MM.1S (cell line): Measurements from ENCODE around the gene GDPGP1.

Experiments
- DNase-seq: peaks from one replicate; pipeline ENCODE4 v3.0.0-alpha.2; 2015
- H2AFZ ChIP-seq: fragments of 300-600 bp; sonication (generic); 2 replicates; pipeline ENCODE4 v1.6.0; 2016; ENCODE audit warnings: antibody characterized with exemption, low read length
- H3F3A ChIP-seq: fragments of 300-600 bp; sonication (generic); 2 replicates; pipeline ENCODE4 v1.6.1; 2016; ENCODE audit warnings: mild to moderate bottlenecking, antibody characterized with exemption, low read length, moderate library complexity, mixed read lengths; ENCODE audit not compliant: insufficient read depth
- H3K27ac ChIP-seq: fragments of 300-600 bp; sonication (generic); 2 replicates; pipeline ENCODE4 v1.5.1; 2016; ENCODE audit warnings: mild to moderate bottlenecking, low read length
- H3K27me3 ChIP-seq: fragments of 300-600 bp; sonication (generic); replicated peaks from 2 replicates; pipeline ENCODE4 v1.6.0; 2016; ENCODE audit warnings: low read length; ENCODE audit not compliant: insufficient read depth
- H3K36me3 ChIP-seq: fragments of 300-600 bp; sonication (generic); replicated peaks from 2 replicates; pipeline ENCODE4 v1.6.1; 2016; ENCODE audit warnings: mild to moderate bottlenecking, low read length, mixed read lengths; ENCODE audit not compliant: insufficient read depth
- H3K4me1 ChIP-seq: fragments of 300-600 bp; sonication (generic); 2 replicates; pipeline ENCODE4 v1.6.1; 2016; ENCODE audit warnings: low read length, mixed read lengths
- H3K4me2 ChIP-seq: fragments of 300-600 bp; sonication (generic); 2 replicates; pipeline ENCODE4 v1.6.0; 2016; ENCODE audit warnings: low read depth, low read length
- H3K4me3 ChIP-seq: fragments of 300-600 bp; sonication (generic); 2 replicates; pipeline ENCODE4 v1.5.1; 2016; ENCODE audit warnings: low read length, mixed read lengths
- H3K79me2 ChIP-seq: fragments of 300-600 bp; sonication (generic); 2 replicates; pipeline ENCODE4 v1.6.1; 2016; ENCODE audit warnings: mixed run types, low read length, mixed read lengths
- H3K9ac ChIP-seq: fragments of 300-600 bp; sonication (generic); 2 replicates; pipeline ENCODE4 v1.6.1; 2016; ENCODE audit warnings: low read length, mixed read lengths
- H3K9me2 ChIP-seq: fragments of 300-600 bp; sonication (generic); replicated peaks from 2 replicates; pipeline ENCODE4 v1.6.1; 2016; ENCODE audit warnings: mild to moderate bottlenecking, low read length, mixed read lengths; ENCODE audit not compliant: insufficient read depth
- H3K9me3 ChIP-seq: fragments of 300-600 bp; sonication (generic); replicated peaks from 2 replicates; pipeline ENCODE4 v1.6.1; 2016; ENCODE audit warnings: mild to moderate bottlenecking, low read length, mixed read lengths; ENCODE audit not compliant: insufficient read depth
- H4K20me1 ChIP-seq: fragments of 300-600 bp; sonication (generic); 2 replicates; pipeline ENCODE4 v1.6.1; 2016; ENCODE audit warnings: mild to moderate bottlenecking, low read length, moderate library complexity, mixed read lengths; ENCODE audit not compliant: insufficient read depth
- CTCF ChIP-seq: fragments of 300-600 bp; sonication (generic); IDR thresholded peaks from 2 replicates; pipeline ENCODE4 v1.5.1; 2016; ENCODE audit warnings: antibody characterized with exemption, low read length, mixed read lengths
- EZH2 ChIP-seq: fragments of 300-600 bp; sonication (generic); optimal IDR thresholded peaks from 2 replicates; pipeline ENCODE3; 2017; ENCODE audit warnings: low read depth, mild to moderate bottlenecking, antibody characterized with exemption, low read length, mixed read lengths
- EZH2phosphoT487 ChIP-seq: fragments of 300-600 bp; sonication (generic); IDR thresholded peaks from 2 replicates; pipeline ENCODE4 v1.6.1; 2018; ENCODE audit warnings: antibody characterized with exemption, low read length

GDPGP1 gene

GRCh38 chr15:90221246-90221900, 12.6 kb upstream of the GDPGP1 start:
- Histone ChIP-seq H3K27me3 (no peaks in the 10 kb centered on the region), H3K9me3 (no peaks in the 10 kb centered on the region), H3K4me1 (no peaks in the 10 kb centered on the region), H4K20me1 (no peaks in the 10 kb centered on the region), H3F3A (no peaks in the 10 kb centered on the region), H3K36me3 (no peaks in the 10 kb centered on the region), H3K79me2 (0 out of 2 replicates have a peak, but pooled peaks cover 5% of the 10 kb centered on the region), H2AFZ (no peak overlapping the region), H3K9me2 (no peaks in the 10 kb centered on the region), H3K27ac (no peak overlapping the region), H3K9ac (no peak overlapping the region), H3K4me3 (no peak overlapping the region), H3K4me2 (no peak overlapping the region)
- TF ChIP-seq EZH2phosphoT487, result no peak
- peak; percentile 65 for TF ChIP-seq CTCF
- TF ChIP-seq EZH2, result no peak
- DNase-seq, result peak; percentile 32

GRCh38 chr15:90222547-90222946, 11.5 kb upstream of the GDPGP1 start:
- H3K4me1 ChIP-seq, result no peaks in the 10 kb centered on the region
- H3F3A ChIP-seq, result no peaks in the 10 kb centered on the region
- H3K9ac ChIP-seq, result no peak overlapping the region
- H2AFZ ChIP-seq, result no peak overlapping the region
- H3K79me2 ChIP-seq, result 0 out of 2 replicates have a peak, but pooled peaks cover 2% of the 10 kb centered on the region
- no peaks in the 10 kb centered on the region for H3K36me3 ChIP-seq
- TF ChIP-seq EZH2phosphoT487 (no peak), EZH2 (no peak), CTCF (no peak)
- H3K9me2 ChIP-seq, result no peaks in the 10 kb centered on the region
- no peaks in the 10 kb centered on the region for H4K20me1 ChIP-seq
- DNase-seq, result no peak
- H3K9me3 ChIP-seq, result no peaks in the 10 kb centered on the region
- H3K27ac ChIP-seq, result no peak overlapping the region
- no peak overlapping the region for H3K4me2 ChIP-seq
- no peak overlapping the region for H3K4me3 ChIP-seq
- H3K27me3 ChIP-seq, result no peaks in the 10 kb centered on the region

- Histone ChIP-seq H3K4me1 (no peaks in the 10 kb centered on the region), H3K9me2 (no peaks in the 10 kb centered on the region), H3K4me3 (no peak overlapping the region), H3K27ac (no peak overlapping the region), H3K9me3 (no peaks in the 10 kb centered on the region), H3F3A (no peaks in the 10 kb centered on the region), H3K9ac (no peak overlapping the region), H3K79me2 (no peaks in the 10 kb centered on the region), H3K4me2 (no peak overlapping the region), H3K36me3 (peaks cover 3% of the 10 kb centered on the region; the same call in 1 of the 2 replicates), H4K20me1 (no peaks in the 10 kb centered on the region), H3K27me3 (no peaks in the 10 kb centered on the region), H2AFZ (no peak overlapping the region)
- no peak for DNase-seq
- TF ChIP-seq CTCF, result no peak
- TF ChIP-seq EZH2, result no peak
- TF ChIP-seq EZH2phosphoT487, result no peak
Measured at GRCh38 chr15:90223441-90224165, 10.4 kb upstream of the GDPGP1 start.
